ENCODE data around the gene RNF38.
"Not testable (repeated sequence)": the region's sequence is repeated elsewhere in the genome, so short reads cannot be mapped to it uniquely, and the experiment has no call there.

RNF38 gene

GRCh38 chr9:36399980-36400331 is at the start of gene RNF38:
Gene RNF38 (minus strand): TSS chr9:36400269. CDS start chr9:36400108, 161 bp downstream.
- FAIRE-seq, result no peak

- FAIRE-seq, result not testable (repeated sequence)
Measured at GRCh38 chr9:36448555-36448954, 48.5 kb upstream of the RNF38 start.

- FAIRE-seq, result no peak
Measured at GRCh38 chr9:36448017-36448416, 47.9 kb upstream of the RNF38 start.

GRCh38 chr9:36446678-36447077 is 46.6 kb upstream of the RNF38 start:
- FAIRE-seq, result not testable (repeated sequence)

- FAIRE-seq, result no peak
Measured at GRCh38 chr9:36445800-36446361, 45.8 kb upstream of the RNF38 start.

DNA sequence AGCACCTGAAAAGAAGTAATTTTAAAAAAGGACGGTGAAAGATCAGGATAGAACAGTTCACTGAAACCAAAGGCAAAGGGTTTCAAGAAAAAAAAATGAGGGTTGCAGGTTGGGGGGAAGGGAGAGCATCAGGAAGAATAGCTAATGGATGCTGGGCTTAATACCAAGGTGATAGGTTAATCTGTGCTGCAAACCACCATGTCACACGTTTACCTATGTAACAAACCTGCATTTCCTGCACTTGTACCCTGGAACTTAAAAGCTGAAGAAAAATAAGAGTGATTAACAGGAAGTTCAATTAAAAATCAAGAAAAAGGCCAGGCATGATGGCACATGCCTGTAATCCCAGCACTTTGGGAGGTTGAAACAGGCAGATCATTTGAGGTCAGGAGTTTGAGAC is 44.1 kb upstream of the RNF38 start:
- no peak for FAIRE-seq

- FAIRE-seq, result no peak
Measured at GRCh38 chr9:36443581-36443980, 43.5 kb upstream of the RNF38 start.

- no peak for FAIRE-seq
Measured at GRCh38 chr9:36442710-36443109, 42.6 kb upstream of the RNF38 start.

- no peak for FAIRE-seq
Measured at GRCh38 chr9:36441966-36442365, 41.9 kb upstream of the RNF38 start.

GRCh38 chr9:36438536-36439236 is 38.6 kb upstream of the RNF38 start:
- FAIRE-seq, result no peak

GRCh38 chr9:36437790-36438189 is 37.7 kb upstream of the RNF38 start:
- no peak for FAIRE-seq

- no peak for FAIRE-seq
Measured at GRCh38 chr9:36436909-36437308, 36.8 kb upstream of the RNF38 start.

- no peak for FAIRE-seq
Measured at GRCh38 chr9:36433386-36433785, 33.3 kb upstream of the RNF38 start.

DNA sequence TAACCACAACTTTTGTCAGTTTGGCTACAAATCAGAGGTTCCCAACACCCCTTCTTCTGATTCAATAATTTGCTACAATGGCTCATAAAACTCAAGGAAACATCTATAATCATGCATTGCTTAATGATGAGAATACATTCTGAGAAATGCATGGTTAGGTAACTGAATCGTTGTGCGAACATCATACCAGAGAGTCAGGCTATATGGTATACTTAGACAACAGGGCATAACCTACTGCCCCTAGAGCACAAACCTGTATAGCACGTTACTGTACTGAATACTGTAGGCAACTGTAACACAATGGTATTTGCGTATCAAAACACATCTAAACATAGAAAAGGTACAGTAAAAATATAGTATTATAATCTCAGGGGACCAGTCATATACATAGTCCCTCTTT is 31.0 kb upstream of the RNF38 start:
- no peak for FAIRE-seq

DNA sequence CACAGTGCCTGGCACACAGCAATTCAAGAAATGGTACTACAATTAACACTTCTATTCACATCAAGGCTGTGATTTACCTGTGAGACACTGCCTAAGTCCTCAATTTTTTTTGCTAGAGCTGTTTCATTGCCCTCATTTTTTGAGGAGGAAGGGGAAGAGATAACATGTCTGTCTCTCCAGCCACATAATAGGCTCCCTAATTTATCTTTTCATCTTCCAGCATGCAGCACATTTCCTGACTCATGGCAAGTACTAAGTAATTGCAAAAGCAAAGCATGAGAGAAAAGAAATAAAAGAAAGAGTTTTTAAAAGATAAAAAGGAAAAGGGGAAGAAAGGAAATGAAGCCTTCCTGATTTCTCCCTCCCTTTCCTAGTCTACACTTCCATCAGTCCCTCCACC is 26.9 kb upstream of the RNF38 start:
- FAIRE-seq, result no peak

DNA sequence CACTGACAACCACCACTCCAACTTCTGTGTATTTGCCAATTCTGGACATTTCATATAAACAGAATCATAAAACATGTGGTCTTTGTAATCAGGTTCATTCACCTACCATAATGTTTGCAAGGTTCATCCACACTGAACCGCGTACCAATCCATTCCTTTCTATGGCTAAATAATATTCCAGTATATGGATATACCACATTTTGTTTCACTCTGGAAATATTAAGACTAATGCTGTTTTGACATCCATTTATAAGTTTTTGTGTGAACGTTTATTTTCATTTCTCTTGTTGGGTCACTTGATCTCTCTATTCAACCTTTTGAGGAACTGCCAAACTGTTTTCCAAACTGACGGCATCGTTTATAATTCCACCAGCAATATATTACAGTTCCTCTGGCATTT is 26.3 kb upstream of the RNF38 start:
- no peak for FAIRE-seq

- FAIRE-seq, result no peak
Measured at GRCh38 chr9:36424289-36425055, 24.4 kb upstream of the RNF38 start.

GRCh38 chr9:36423206-36423605 is 23.1 kb upstream of the RNF38 start:
- FAIRE-seq, result no peak

GRCh38 chr9:36416890-36417289 is 16.8 kb upstream of the RNF38 start:
- no peak for FAIRE-seq

DNA sequence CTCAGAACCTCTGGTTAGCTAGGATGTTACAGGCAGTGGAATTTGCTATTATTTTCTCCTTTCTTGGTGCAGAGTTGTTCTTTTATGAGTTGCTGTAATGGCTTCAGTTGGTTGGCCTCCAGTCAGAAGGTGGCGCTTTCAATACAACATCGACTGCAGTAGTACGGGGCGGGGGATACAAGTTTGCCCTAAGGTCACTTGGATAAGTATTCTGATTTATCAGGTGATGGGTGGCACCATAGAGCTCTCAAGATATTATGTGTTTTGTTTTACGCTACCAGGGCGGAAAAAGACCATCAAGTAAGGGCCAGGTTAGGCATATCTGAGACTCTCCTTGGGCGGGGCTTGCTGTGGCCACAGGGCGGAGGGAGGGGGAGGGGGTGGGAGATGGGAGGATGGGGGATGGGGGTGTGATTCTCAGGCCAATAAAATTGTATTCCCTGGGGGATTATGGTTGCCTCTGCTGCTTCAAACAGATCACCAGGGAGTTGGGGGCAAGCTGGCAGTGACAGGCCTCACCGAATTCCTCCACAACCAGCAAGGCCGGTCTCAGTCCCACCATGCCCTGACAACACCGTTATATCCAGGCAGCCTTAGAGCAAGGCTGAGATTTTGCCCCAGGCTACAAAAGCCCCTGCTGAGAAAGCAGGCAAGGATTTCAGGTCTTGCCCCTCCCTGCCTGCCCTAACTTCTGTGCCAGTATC is 15.9 kb upstream of the RNF38 start:
- FAIRE-seq, result no peak

DNA sequence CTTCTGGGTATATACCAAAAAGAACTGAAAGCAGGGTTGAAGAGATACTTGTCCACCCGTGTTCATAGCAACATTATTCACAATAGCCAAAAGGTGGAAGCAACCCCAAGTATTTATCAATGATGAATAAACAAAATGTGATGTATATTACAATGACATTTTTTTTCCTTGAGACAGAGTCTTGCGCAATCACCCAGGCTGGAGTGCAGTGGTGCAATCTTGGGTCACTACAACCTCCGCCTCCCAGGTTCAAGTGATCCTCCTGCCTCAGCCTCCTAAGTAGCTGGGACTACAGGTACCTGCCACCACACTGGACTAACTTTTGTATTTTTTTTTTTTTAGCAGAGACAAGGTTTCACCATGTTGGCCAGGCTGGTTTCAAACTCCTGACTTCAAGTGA is 11.3 kb upstream of the RNF38 start:
- not testable (repeated sequence) for FAIRE-seq

GRCh38 chr9:36409076-36409475 is 9.0 kb upstream of the RNF38 start:
- FAIRE-seq, result not testable (repeated sequence)

- FAIRE-seq, result peak; percentile 91
Measured at GRCh38 chr9:36407122-36407723, 7.2 kb upstream of the RNF38 start.

All from endometrium (tissue), 2 donors.